Neural cell (in vitro differentiated cells): ENCODE measurements around the gene YAF2. TPM values are rescaled to one million over a fixed set of nuclear protein-coding genes. Genes with fewer than 3 reads are reported as not detected.

ENCODE experiments used
- H2AFZ ChIP-seq: fragments of 200-600, 300-800 bp; sonication (generic), shearing (Covaris generic); 2 replicates; pipeline ENCODE4 v1.6.0; 2014; ENCODE audit warnings: low read depth, mild to moderate bottlenecking, antibody characterized with exemption, low read length, moderate library complexity
- H3F3A ChIP-seq: fragments of 200-600 bp; shearing (Covaris generic); 2 replicates; pipeline ENCODE4 v1.6.1; 2016; ENCODE audit warnings: mild to moderate bottlenecking, moderate library complexity, mixed read lengths, antibody characterized with exemption, low read length; ENCODE audit not compliant: insufficient read depth, poor library complexity, severe bottlenecking
- H3K27ac ChIP-seq: fragments of 200-600, 300-800 bp; sonication (generic), shearing (Covaris generic); 2 replicates; pipeline ENCODE4 v1.5.1; 2014; ENCODE audit warnings: mild to moderate bottlenecking, low read length, moderate library complexity
- H3K27me3 ChIP-seq: fragments of 300-800, 200-600 bp; sonication (generic), shearing (Covaris generic); 2 replicates; pipeline ENCODE4 v1.6.0; 2014; ENCODE audit warnings: mild to moderate bottlenecking, low read depth, low read length, moderate library complexity; ENCODE audit not compliant: insufficient read depth
- H3K36me3 ChIP-seq: fragments of 300-800, 200-600 bp; sonication (generic), shearing (Covaris generic); 2 replicates; pipeline ENCODE4 v1.5.1; 2014; ENCODE audit warnings: mild to moderate bottlenecking, antibody characterized with exemption, low read length, moderate library complexity; ENCODE audit not compliant: insufficient read depth
- H3K4me2 ChIP-seq: fragments of 300-800, 200-600 bp; sonication (generic), shearing (Covaris generic); 2 replicates; pipeline ENCODE4 v1.6.0; 2014; ENCODE audit warnings: mild to moderate bottlenecking, low read length
- H3K4me3 ChIP-seq: fragments of 300-800, 200-600 bp; sonication (generic), shearing (Covaris generic); 2 replicates; pipeline ENCODE4 v1.5.1; 2014; ENCODE audit warnings: mild to moderate bottlenecking, low read length, moderate library complexity
- H3K79me2 ChIP-seq: fragments of 200-600 bp; shearing (Covaris generic); replicated peaks from 2 replicates; pipeline ENCODE4 v1.6.0; 2014; ENCODE audit warnings: mild to moderate bottlenecking, low read length, moderate library complexity; ENCODE audit not compliant: insufficient read depth
- H3K9ac ChIP-seq: fragments of 300-800, 200-600 bp; sonication (generic), shearing (Covaris generic); 2 replicates; pipeline ENCODE4 v1.6.1; 2016; ENCODE audit warnings: mild to moderate bottlenecking, low read length, mixed read lengths
- H3K9me2 ChIP-seq: fragments of 200-600 bp; shearing (Covaris generic); 2 replicates; pipeline ENCODE4 v1.6.1; 2016; ENCODE audit warnings: mild to moderate bottlenecking, low read length, mixed read lengths; ENCODE audit not compliant: insufficient read depth
- H3K9me3 ChIP-seq: fragments of 200-600, 300-800 bp; sonication (generic), shearing (Covaris generic); 2 replicates; pipeline ENCODE4 v1.6.1; 2016; ENCODE audit warnings: mild to moderate bottlenecking, mixed run types, low read length, moderate library complexity, mixed read lengths
- H4K20me1 ChIP-seq: fragments of 200-600 bp; shearing (Covaris generic); 2 replicates; pipeline ENCODE4 v1.6.1; 2016; ENCODE audit warnings: mild to moderate bottlenecking, mixed run types; ENCODE audit not compliant: insufficient read depth
- EP300 ChIP-seq: fragments of 450-650 bp; conservative IDR thresholded peaks from 2 replicates; pipeline ENCODE4 v1.6.1; 2014; ENCODE audit warnings: antibody characterized with exemption, mild to moderate bottlenecking, moderate library complexity; ENCODE audit not compliant: poor library complexity, severe bottlenecking
- EZH2 ChIP-seq: fragments of 200-600, 300-800 bp; shearing (Covaris generic), sonication (generic); IDR thresholded peaks from 2 replicates; pipeline ENCODE4 v1.6.1; 2014; ENCODE audit warnings: antibody characterized with exemption, low read length, borderline replicate concordance, mild to moderate bottlenecking; ENCODE audit not compliant: insufficient read depth, poor library complexity, severe bottlenecking
- MXI1 ChIP-seq: fragments of 450-650 bp; conservative IDR thresholded peaks from 2 replicates; pipeline ENCODE4 v1.6.1; 2014; ENCODE audit warnings: antibody characterized with exemption, mild to moderate bottlenecking; ENCODE audit not compliant: poor library complexity, severe bottlenecking
- POLR2AphosphoS5 ChIP-seq: IDR thresholded peaks from 2 replicates; pipeline ENCODE4 v1.6.1; 2012
- RAD21 ChIP-seq: fragments of 450-650 bp; conservative IDR thresholded peaks from 2 replicates; pipeline ENCODE4 v1.6.1; 2014; ENCODE audit warnings: antibody characterized with exemption, mild to moderate bottlenecking, moderate library complexity
- SMC3 ChIP-seq: fragments of 450-650 bp; conservative IDR thresholded peaks from 2 replicates; pipeline ENCODE4 v1.6.1; 2014; ENCODE audit warnings: antibody characterized with exemption, mild to moderate bottlenecking, moderate library complexity; ENCODE audit not compliant: poor library complexity
- TAF1 ChIP-seq: IDR thresholded peaks from 2 replicates; pipeline ENCODE4 v1.6.1; 2012; ENCODE audit warnings: low read depth
- polyA plus RNA-seq: library from polyadenylated mRNA; depleted of rRNA; stranded (reverse); fragments of >200 nt; gene quantifications from 2 replicates; pipeline ENCODE4 v1.2.3, GENCODE V29; 2014
- TF ChIP-seq, protein P1 (sequence below): IDR thresholded peaks from 2 replicates; pipeline ENCODE4 v1.6.1; 2012; ENCODE audit warnings: borderline replicate concordance
- TF ChIP-seq, protein P2 (sequence below): fragments of 450-650 bp; IDR thresholded peaks from 2 replicates; pipeline ENCODE4 v1.5.1; 2014; ENCODE audit warnings: antibody characterized with exemption, mild to moderate bottlenecking, moderate library complexity; ENCODE audit not compliant: poor library complexity, severe bottlenecking

Gene YAF2
- polyA plus RNA-seq, 1 donor from 2014 or later: 44.1 TPM

DNA sequence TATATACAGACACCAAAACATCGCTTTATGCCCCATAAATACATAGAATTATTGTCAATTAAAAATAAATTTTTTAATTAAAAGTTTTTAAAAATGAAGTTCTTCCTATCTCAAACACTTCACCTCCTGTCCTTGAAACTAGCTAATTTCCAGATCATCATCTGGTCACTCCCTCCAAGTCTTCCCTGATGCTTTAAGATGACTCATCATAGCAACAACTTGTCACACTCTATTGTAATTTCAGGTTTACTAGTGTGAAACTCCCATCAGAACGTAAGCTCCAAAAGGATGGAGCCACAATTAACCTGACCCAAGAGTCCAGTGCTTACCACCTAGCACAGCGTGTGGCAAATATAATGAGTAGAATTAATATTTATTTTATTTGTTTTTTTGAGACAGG lies 109.7 kb downstream of the YAF2 start:
- no peaks in the 10 kb centered on the region for H3K9me2 ChIP-seq
- TF ChIP-seq RAD21: no peak
- no peaks in the 10 kb centered on the region for H3K36me3 ChIP-seq
- H3K9me3 ChIP-seq: no peaks in the 10 kb centered on the region
- no peak overlapping the region for H3K4me2 ChIP-seq
- H4K20me1 ChIP-seq: no peaks in the 10 kb centered on the region
- peaks cover 23% of the 10 kb centered on the region for H3K79me2 ChIP-seq
- no peak overlapping the region for H3K27ac ChIP-seq
- no peak overlapping the region for H2AFZ ChIP-seq
- no peak overlapping the region for H3K4me3 ChIP-seq
- no peaks in the 10 kb centered on the region for H3F3A ChIP-seq
- H3K9ac ChIP-seq: no peak overlapping the region
- no peaks in the 10 kb centered on the region for H3K27me3 ChIP-seq

DNA sequence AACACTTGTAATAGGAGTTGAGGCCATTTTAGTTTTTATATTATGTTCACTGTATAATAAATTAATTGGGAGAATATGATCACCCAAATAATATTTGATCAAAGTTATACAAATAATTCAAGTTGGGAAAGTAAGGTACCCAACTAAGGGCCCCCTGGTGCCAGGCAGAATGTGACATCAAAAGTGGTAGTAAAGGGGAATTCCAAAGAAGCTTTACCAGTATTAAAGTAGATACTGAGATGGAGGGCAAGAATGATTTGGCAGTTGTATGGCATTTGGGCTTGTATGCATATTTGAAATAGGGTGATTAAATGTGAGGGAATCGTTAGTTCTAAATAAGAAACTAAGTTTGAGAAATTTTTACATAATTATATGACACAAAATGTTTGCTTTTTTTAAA lies 111.1 kb downstream of the YAF2 start:
- H3K9ac ChIP-seq: no peak overlapping the region
- H2AFZ ChIP-seq: no peak overlapping the region
- peaks cover 23% of the 10 kb centered on the region for H3K79me2 ChIP-seq
- no peak overlapping the region for H3K27ac ChIP-seq
- H3K4me3 ChIP-seq: no peak overlapping the region
- TF ChIP-seq SMC3 (no peak), EZH2 (no peak), RAD21 (no peak), MXI1 (no peak), POLR2AphosphoS5 (no peak), EP300 (no peak)
- TF ChIP-seq, protein P1, sequence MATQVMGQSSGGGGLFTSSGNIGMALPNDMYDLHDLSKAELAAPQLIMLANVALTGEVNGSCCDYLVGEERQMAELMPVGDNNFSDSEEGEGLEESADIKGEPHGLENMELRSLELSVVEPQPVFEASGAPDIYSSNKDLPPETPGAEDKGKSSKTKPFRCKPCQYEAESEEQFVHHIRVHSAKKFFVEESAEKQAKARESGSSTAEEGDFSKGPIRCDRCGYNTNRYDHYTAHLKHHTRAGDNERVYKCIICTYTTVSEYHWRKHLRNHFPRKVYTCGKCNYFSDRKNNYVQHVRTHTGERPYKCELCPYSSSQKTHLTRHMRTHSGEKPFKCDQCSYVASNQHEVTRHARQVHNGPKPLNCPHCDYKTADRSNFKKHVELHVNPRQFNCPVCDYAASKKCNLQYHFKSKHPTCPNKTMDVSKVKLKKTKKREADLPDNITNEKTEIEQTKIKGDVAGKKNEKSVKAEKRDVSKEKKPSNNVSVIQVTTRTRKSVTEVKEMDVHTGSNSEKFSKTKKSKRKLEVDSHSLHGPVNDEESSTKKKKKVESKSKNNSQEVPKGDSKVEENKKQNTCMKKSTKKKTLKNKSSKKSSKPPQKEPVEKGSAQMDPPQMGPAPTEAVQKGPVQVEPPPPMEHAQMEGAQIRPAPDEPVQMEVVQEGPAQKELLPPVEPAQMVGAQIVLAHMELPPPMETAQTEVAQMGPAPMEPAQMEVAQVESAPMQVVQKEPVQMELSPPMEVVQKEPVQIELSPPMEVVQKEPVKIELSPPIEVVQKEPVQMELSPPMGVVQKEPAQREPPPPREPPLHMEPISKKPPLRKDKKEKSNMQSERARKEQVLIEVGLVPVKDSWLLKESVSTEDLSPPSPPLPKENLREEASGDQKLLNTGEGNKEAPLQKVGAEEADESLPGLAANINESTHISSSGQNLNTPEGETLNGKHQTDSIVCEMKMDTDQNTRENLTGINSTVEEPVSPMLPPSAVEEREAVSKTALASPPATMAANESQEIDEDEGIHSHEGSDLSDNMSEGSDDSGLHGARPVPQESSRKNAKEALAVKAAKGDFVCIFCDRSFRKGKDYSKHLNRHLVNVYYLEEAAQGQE: no peak
- no peaks in the 10 kb centered on the region for H3K9me2 ChIP-seq
- no peaks in the 10 kb centered on the region for H3K27me3 ChIP-seq
- no peaks in the 10 kb centered on the region for H3K9me3 ChIP-seq
- H3F3A ChIP-seq: no peaks in the 10 kb centered on the region
- no peaks in the 10 kb centered on the region for H3K36me3 ChIP-seq
- H4K20me1 ChIP-seq: no peaks in the 10 kb centered on the region
- no peak overlapping the region for H3K4me2 ChIP-seq

DNA sequence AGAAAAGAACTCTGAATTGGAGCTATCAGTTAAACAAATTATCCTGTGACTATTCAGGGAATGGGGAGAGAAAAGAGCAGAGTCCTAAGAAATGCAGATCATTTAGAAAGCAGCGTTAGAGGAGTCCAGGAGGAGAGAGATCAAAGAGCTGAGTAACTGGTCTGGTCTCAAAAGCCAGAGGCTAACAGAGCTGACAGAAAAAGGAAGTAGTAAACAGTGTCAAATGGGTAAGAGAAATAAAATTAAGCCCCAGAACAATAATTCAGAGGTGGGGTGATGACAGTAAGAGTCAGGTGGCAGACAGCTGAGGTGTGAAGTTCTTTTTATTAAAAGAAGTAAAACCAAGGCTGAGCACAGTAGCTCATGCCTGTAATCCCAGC lies 112.7 kb downstream of the YAF2 start:
- Histone ChIP-seq H3F3A (no peaks in the 10 kb centered on the region), H3K27me3 (no peaks in the 10 kb centered on the region), H3K79me2 (peaks cover 19% of the 10 kb centered on the region), H3K9ac (no peak overlapping the region), H3K27ac (no peak overlapping the region), H2AFZ (no peak overlapping the region), H3K36me3 (no peaks in the 10 kb centered on the region), H3K4me3 (no peak overlapping the region), H3K9me2 (no peaks in the 10 kb centered on the region), H3K4me2 (no peak overlapping the region), H3K9me3 (no peaks in the 10 kb centered on the region), H4K20me1 (no peaks in the 10 kb centered on the region)
- TF ChIP-seq, protein P2, sequence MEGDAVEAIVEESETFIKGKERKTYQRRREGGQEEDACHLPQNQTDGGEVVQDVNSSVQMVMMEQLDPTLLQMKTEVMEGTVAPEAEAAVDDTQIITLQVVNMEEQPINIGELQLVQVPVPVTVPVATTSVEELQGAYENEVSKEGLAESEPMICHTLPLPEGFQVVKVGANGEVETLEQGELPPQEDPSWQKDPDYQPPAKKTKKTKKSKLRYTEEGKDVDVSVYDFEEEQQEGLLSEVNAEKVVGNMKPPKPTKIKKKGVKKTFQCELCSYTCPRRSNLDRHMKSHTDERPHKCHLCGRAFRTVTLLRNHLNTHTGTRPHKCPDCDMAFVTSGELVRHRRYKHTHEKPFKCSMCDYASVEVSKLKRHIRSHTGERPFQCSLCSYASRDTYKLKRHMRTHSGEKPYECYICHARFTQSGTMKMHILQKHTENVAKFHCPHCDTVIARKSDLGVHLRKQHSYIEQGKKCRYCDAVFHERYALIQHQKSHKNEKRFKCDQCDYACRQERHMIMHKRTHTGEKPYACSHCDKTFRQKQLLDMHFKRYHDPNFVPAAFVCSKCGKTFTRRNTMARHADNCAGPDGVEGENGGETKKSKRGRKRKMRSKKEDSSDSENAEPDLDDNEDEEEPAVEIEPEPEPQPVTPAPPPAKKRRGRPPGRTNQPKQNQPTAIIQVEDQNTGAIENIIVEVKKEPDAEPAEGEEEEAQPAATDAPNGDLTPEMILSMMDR: no peak
- TF ChIP-seq, protein P1: no peak
- TF ChIP-seq POLR2AphosphoS5 (no peak), MXI1 (no peak), TAF1 (no peak), SMC3 (no peak), EP300 (no peak), RAD21 (no peak), EZH2 (no peak)
